HG02588 (cell line): ENCODE data around the gene PDGFA.

Source experiments
- ATAC-seq: cut with Tn5 transposase; IDR thresholded peaks from one replicate; pipeline ENCODE4 v1.9.1; 2021; ENCODE audit warnings: mild to moderate bottlenecking, moderate library complexity; ENCODE audit not compliant: unreplicated experiment

PDGFA gene

DNA sequence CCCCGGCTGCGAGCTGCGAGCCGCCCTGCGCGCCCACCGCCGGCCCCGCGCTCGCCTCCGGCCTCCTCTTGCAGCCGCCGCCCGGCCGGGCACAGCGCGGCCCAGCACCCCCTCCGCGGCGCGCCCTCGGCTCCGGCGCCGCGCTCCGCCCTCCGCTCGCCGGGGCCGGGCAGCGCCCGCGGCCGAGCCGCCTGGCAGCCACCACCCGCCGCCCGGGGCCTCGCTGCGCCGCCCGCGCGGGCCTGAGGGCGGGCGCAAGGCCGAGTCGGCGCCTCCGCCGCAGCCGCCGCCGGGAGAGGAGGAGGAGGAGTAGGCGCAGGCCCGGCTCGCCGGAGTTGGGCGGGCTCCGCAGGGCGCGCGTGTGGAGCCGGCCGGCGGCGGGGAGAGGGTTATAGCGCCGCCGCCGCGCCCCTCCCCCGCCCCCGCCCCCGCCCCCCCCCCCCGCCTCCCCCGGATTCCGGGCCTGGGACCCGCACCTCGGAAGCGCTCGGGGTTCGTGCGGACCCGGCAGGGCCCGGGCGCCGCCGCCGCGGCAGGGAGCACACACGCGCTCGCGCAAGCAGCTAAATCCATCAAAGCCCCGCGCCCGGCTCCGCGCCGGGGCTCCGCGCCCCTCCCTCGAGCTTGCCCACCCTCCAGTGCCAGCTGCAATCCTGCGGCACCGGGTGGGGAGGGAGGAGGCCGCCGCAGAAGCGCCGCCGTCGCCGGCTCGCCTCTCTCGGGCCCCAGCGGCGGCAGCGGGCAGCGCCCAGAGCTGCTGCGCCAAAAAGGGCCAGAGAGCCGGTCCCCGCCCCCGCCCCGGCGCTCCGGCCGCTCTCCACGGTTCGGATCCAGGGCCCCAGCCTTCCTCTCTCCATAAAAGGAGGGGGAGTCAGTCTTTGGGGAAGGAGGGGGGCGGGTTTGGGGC is at the start of gene PDGFA:
Gene PDGFA (minus strand): TSS at position 363 of the 907 bp plus-strand sequence. CDS start 845 bp downstream, outside the sequence.
- ATAC-seq, result no peak

DNA sequence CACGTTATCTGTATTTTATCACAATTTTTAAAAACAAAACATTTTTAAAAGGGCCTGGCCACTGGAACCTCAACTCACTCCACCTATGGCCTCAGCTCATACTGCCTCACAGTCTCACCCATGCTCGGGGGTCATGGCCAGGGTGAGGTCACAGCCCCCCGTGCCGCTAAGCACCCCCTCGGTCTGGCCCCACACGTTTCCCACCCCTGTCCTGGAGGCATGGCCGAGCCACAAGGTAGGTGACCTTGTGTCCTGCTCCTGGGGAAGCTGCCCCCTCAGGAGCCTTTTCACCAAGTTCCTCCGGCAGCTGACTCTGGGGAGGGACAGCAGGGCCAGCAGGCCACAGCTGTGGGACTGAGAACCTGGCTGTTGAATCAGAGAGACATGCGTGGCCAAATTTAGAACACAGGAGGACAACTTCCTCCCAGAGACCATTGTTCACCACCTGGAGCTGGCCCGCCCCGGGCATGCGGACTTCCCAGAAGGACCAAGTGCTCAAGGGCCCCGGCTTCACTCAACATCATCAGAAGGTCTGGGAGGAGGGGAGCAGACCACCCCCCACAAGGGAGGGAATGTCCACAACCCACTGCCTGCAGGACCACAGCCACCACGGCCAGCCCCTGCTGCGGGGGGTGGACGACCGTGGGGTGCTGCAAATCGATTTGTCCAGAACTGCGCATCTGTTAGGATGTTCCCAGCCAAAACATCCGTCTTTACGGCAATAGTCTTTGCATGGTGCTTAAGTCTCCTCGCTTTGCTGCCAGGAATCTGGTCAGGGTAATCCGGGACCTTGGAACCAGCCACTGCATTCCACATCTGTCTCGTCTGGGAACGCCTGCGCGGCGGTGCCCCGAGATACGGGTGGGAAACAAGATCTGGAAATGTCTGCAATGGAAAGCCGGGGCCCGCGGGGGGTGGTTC is 48.6 kb upstream of the PDGFA start:
- no peak for ATAC-seq

DNA sequence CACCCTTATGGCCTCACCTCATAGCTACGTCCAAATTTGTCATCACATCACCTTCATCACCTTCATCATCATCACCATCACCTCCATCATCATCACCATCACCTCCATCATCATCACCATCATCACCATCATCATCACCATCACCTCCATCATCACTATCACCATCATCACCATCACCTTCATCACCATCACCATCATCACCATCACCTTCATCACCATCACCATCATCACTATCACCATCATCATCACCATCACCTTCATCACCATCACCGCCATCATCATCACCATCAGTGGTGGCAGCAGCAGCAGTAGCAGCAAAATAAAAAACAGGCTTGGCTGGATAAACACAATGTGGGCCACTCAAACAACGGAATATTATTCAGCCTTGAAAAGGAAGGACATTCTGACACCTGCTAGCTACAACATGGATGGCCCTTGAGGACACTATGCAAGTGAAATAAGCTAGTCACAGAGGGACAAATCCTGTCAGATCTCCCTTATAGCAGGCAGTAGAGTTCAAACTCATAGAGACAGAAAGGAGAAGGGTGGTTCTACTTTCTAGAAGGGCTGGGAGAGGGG is 47.7 kb upstream of the PDGFA start:
- ATAC-seq, result no peak

DNA sequence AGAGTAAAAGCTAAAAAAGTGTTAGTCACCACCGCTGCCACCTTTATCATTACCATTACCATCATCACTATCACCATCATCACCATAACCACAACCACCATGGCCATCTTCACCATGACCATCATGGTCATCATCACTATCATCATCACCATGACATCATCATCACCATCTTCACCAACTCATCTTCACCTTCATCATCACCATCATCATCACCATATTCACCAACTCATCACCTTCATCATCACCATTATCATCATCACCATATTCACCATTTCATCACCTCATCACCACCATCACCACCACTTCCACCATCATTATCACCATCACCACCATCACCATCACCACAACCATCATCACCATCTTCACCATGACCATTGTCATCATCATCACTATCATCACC is 46.5 kb upstream of the PDGFA start:
- ATAC-seq, result no peak

DNA sequence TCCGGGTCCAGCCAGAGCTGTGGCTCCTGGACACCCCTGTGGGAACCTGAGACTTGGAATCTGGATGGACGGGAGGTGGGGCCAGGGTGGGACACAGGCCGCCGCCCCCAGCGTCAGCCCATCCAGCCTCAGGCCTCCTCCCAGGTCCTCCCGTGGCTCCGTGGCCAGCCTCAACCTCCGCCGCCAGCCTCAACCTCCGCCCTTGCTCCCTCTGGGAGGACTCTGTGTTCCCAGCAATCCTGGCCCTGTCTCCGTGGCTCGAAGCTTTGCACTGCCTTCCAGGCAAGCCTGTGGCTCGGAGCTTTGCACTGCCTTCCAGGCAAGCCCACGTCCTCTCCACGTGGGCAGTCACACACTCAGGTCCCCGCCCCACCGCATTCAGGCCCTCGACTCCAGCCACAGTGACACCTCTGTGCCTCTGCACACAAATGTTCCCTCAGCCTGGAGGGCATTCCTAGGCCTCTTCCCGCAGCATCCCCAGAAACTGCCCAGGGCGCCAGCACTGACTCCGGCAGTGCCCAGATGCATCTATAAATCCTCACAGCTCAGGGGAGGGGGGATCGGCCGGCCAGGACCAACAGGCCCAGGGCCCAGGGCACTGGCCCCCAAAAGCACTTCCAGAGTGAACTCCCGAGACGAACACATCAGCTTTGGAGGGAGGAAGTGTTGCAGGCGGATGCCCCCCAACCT is 44.7 kb upstream of the PDGFA start:
- no peak for ATAC-seq

DNA sequence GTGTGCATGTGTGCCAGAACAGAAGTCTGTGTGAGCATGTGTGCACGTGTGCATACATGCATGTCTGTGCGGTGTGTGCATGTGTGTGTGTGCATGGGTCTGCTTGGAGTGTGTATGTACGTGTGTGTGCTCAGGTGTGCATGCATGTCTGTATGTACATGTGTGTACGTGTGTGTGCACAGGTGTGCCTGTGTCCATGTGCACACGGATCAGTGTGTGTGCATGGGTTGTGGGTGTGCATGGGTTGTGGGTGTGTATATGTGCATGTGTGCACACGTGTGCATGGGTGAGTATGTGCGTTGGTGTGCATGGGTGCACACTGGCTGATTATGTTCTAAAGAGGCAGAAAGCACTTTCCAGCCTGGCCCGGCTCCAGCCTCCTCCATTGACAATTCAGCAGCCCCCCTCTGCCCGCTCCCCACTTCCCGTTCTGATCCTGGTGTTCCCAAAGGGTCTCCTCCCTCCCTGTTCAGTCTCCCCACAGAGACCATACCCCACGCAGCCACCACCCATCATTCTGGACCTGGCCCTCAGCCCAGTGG is 44.1 kb upstream of the PDGFA start:
- no peak for ATAC-seq

DNA sequence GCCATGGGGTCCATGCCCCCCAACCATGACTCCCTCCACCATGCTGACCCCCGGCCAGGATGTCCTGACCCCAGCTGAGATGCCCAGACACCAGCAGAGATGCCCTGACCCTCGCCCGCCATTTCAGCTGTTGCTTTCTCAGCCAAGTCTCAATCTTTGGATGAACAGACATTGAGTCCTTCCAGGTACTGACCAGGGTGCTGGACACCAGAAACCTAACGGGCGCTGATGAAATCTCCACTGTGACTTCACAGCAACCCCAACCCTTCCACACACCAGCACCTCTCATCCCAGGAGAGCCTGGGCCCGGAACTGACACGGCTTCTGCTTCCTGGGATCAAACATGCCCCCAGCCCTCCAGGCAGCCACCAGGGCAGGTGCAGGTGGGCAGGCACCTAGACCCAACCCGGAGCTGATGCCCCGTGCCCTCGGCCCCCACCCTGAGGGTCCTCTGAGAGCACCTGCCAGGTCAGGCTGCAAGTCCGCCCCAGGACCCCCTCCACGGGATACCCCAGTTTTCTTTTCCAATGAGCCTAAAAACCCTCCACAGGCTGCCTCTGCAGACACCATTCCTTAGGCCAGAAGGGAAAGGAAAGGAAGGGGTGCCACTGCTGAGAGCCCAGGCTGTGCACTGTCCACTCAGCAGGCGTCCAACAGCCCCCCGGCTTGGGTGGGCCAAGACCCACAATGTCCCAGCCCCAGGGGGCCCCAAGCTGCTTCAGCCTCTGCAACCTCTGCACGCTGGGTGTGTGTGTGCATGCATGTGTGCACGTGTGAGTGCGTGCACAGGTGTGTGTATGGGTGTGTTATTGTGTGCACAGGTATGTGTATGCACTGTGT is 43.4 kb upstream of the PDGFA start:
- ATAC-seq, result no peak

DNA sequence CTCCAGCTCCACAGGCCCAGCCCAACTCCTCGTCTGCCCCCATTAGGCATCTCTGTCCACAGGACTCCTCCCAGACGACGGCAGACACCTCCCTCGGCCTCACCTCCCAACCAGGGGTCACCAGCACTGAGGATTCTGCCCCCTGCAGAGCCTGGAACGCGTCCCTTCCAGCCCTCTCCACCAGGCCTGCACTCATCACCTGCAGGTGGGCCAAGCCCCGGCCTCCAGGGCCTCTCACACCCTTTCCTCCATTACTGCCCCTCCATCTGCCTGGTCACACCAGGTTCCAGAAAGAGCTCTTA is 42.7 kb upstream of the PDGFA start:
- no peak for ATAC-seq

DNA sequence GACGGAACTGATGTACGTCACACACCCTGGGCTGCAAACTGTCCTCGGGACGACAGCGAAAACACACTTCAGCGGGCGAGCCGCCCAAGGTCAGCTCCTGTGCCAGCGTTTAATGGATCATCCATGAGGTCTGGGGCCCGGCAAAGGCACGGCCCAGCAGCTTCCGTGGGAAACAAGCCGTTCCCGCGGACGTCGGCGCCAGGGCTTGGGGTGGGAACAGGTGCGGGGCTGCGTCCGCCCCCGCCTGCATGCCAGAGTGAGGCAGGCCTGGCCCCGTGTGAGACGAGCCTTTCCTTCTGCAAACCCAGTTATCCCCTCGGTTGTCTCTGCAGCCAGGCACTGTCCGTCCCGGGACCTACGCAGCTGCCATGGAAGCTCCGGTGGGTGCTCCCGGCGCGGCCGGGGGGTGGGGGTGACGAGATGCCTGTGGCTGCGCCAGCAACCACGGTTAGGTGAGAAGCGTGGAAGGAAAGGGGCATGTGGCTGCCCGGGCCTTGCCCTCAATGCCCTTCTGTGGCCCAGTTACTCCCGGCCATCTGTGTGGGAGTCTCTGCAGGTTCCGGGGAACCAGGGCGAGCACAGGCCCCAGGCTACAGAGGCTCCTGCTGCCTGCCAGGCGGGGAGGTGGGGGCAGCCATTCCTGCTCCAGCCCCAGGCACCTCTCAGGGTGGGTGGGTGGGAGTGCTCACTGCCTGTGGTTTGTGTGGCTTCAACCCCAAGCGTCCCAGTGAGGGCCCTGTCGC is 42.2 kb upstream of the PDGFA start:
- ATAC-seq, result no peak

DNA sequence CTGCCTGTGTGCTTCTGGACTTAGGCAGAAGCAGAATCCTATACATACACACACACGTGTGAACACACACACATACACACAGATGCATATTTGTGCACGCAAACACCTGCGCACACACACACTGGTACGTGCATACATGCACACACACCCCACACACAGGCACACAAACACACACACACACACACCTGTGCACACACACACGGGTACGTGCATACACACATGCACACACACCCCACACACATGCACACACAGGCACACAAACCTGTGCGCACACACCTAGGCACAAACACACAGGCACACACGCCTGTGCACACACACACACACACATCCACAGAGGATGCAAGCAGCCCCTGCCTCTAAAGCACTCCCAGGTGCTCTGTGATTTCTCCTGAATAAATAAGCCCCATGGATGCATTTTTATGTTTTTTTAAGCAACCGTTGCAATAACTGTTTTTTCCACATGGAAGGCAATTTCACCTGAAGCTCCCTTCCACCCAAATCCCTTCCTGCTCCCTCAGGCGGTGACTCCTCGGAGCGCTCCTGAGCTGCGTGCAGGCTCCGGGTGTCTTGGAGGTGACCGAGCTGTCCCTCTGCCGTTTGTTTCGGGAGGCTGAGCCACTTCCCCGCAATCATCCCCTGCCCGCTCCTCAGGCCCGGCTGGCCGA is 41.5 kb upstream of the PDGFA start:
- ATAC-seq, result no peak

DNA sequence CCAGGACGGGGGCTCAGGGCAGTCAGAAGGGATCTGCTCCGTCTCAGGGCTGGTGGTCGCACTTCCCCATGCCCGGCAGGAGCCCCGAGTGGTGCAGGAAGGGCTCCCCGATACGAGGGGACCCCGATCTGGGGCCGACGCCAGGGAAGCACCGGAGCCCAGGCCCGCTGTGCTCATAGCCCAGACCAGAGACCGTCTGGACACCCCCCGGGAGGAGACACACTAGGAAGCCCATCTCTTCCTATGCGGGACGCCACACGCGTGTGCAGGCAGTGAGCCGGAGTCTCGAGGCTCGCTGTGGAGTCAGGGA is 39.7 kb upstream of the PDGFA start:
- no peak for ATAC-seq

DNA sequence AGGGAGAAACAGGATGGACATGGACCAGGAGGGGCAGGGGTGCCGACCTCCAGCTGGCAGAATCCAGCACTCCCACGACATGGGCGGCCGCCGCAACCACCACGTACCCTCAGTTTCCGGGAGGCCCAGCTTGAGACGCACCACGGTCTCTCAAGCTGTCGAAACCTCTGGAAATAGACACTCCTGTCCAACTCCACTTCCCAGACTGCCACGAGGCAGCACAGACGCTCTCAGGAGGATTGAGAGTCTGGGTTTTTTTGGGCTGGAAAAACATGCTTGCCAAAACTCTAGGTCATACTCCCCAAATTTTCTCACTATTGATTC is 37.9 kb upstream of the PDGFA start:
- no peak for ATAC-seq

DNA sequence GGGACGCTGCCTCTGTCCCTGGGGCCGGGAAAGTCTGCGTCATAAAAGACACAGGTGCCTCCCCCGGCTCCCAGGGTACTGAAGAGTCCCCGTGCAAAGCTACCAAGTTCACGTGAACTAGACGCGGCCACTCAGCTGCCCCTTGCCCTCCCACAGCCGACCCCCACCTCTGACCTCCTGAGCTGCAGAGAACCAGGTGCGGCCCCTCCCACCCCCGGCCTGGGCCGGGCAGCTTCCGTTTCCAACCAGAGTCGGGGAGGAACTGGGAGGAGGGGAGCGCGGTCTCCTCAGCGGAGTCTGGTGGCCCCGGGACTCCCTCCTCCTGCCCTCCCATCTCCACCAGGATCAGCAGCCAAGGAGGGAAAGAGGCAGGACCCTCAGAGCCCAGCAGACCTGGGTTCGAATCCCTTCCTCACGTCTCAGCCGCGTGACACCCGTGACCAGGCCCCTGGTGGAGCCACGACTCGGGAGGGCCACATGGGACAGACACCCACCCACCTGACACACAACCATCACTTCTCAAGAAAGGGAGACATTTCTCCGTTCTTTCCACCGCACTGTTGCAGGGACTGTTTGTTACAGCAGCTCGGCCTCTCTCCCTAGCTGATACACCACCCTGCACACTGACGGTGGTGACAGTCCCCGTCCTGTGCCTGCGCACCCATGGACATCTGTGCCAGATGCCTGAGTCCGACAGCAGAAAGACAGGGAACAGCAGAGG is 37.4 kb upstream of the PDGFA start:
- no peak for ATAC-seq

DNA sequence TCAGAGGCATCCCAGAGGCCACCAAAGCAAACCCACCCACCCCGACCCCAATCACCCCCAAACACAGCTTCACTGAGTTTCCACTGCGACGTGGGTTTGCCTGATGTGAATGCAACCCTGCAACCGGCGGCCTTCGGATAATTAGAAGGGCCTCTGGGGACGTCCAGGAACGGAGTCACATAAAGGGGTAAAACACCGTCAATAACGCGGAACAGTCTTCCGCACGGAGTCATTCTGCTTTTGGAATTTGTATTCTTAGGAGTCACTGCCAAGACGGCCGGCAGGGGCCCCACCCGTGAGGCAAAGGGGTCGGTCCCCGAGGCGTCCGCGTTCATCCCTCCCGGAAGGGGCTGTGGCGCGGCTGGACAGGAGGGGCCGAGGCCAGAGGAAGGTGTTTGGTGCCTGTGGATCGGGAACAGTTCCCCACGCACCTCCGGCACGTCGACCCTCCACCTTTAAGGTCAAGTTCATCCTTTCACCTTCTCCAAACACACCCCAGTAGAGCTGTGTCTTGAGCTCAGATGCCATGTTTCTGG is 36.7 kb upstream of the PDGFA start:
- no peak for ATAC-seq

DNA sequence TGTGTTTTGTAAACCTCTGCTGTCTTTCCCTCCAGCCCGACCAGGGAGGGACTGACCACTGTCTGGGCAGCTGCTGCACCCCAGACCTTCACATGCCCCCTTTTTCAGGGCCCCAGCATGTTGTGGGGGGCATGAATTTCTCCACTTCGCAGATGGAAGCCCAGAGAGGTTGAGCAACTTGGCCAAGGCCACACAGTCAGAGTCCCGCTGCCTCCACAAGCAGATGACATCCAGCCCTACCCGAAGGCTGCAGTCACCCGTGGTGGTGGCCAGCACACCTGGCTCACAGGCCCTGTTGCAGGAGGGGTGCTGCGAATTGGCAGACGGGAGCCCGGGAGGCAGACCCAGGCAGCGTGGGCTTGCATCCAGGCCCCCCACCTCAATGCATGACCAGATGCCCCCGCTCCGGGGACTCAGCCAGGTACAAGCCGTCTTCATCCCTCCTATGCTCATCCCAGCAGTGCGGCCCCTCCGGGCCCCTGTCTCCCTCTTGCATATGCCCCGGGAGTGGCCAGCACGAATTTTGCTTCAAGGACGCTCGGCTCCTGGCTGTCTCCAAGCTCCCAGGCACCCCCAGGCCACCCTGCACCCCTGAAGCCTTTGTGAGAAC is 36.0 kb upstream of the PDGFA start:
- no peak for ATAC-seq

DNA sequence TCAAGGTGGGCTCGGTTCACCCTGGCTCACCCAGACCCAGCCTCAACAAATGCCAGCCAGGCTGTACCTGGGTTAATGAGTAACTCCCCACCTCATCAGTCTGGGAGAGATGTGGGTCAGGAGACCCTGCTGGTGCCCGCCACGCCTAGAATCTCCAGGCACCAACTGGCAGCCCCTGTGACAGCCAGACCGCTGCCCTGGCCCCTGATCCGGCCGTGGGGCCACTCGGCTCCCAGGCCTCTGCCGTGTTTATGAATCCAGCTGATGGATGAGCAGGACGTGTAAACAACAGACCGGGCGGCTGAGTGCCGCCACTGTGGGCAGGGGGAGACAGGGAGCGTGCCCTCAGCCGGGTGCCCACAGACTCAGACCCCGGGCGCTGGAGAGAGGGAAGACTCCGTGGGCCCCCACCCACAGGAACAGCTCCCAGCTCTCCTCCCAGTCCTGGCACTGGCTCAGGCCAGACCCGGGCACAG is 34.0 kb upstream of the PDGFA start:
- ATAC-seq, result no peak

DNA sequence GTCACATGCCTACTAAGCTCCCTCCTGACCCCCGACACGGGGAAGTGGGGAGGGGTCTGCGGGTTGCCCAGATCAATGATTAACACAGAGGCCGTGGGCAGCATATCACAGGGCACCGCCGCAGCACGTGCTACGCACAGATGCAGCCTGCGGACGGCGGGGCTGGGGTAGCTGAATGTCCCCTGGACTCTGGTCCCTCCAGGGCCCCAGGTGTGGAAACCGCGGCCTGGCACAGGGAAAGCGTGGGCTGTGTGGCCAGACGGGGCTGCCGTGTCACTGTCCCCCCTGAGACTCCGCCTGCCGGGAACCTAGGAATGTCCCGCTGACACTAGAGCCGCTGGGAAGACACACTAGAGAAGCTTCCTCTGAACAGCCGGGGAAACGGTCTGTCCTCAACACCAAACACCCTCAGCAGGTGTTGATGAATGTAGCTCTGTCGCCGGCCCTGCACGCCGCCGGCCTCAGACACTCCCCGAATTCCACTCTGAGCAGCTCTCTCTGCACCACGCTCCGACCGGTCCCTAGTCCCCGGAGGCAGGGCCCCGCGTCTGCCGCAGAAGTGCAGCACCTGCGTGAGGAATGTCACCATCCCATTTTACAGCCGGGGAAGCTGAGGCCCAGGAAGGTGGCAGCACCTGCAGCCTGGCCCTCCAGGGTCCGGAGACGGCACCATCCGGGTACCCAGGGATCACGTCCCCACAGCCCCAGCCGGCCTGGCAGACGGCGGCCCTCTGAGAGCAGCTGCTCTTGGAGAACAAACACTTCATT is 33.4 kb upstream of the PDGFA start:
- ATAC-seq, result no peak
